HG03060 (cell line): Measurements from ENCODE around the gene EPS15.
"Not testable (repeated sequence)": the region's sequence is repeated elsewhere in the genome, so short reads cannot be mapped to it uniquely, and the experiment has no call there.

Experiments
- ATAC-seq: cut with Tn5 transposase; IDR thresholded peaks from one replicate; pipeline ENCODE4 v1.9.1; 2021; ENCODE audit warnings: low read depth, moderate number of reproducible peaks; ENCODE audit not compliant: unreplicated experiment

EPS15 gene

DNA sequence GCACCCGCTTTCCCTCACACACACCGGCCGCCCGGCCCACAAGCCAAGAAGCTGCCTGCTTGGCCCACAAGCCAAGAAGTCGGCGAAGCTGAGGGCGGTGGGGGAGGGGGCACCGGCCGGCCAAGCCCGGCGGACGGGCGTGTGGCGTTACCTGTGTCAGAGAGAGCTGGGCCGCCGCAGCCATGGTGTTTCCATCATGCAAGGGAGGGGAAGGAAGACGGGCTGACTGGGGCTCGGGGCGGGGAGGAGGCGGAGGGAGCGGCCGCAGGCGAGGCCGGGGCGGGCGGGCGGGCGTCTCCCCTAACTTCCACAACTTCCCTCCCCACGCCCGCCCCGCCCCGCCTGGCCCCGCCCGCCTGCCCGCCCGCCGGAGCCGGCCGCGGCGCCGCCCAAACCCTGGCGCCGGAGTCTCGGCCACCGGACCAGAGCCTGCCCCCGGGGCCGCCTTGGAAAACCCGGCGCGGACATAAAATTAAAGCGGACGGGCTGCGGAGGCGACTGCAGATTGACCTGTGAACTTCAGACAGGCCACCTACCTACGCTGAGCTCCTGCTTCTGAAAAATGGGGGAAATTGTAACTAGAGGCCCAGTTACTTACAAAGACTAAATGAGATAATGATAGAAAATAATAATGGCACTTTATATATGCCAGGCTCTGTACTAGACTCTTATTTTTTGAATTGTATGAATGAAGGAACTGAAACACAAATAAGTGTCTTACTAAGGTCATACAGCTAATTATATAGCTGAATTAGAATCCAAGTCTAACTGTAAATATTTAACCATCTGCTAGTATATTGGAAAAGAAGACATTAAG is at the start of gene EPS15:
Gene EPS15, minus strand, starts transcription at position 219 of the 817 bp plus-strand sequence. Its CDS starts 35 bp downstream, at position 184.
- no peak for ATAC-seq

- ATAC-seq: no peak
These were observed 49.3 kb upstream of the EPS15 start for GRCh38 chr1:51568231-51568935.

- ATAC-seq: no peak
These were observed 48.6 kb upstream of the EPS15 start for GRCh38 chr1:51567653-51568052.

- ATAC-seq: no peak
These were observed 47.2 kb upstream of the EPS15 start for GRCh38 chr1:51566260-51566659.

- ATAC-seq: no peak
These were observed 45.9 kb upstream of the EPS15 start for GRCh38 chr1:51565009-51565408.

- no peak for ATAC-seq
These were observed 45.1 kb upstream of the EPS15 start for GRCh38 chr1:51564124-51564523.

DNA sequence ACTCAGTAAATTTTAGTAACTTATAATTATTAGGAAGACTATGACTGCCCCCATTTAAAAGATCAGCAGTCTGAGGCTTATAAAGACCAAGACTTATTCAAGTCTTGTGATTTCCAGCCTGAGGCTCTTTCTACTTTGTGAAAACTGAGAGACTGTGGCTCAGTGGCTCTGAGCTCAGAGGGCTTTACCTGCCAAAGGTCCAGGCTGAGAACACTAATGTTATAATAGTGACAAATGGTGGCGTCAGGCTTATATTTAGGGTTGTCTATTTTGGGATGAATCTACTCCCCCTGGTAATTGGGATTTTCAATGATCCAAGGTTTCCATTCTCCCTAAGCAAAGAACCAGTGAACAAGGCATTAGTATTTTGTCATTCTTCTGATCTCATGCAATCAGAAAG is 42.6 kb upstream of the EPS15 start:
- no peak for ATAC-seq

- ATAC-seq: not testable (repeated sequence)
These were observed 41.8 kb upstream of the EPS15 start for GRCh38 chr1:51560895-51561294.

DNA sequence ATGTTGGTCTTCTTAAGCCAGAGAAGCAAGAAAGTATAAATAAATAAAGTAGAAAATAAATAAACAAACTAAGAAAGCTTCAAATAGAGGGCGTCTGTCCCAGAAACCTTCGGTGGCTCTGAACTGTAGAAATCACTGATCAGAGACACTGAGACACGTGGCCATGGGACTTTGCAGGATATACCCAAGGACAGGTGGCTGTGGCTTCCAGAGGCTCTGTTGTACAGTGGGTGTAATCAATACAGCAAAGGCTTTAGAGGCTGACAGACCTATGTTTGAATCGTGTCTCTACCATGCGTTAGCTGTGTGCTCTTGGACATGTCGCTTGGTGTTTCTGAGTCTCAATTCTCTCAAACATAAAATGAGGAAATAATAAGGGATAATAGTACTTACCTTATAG is 41.0 kb upstream of the EPS15 start:
- no peak for ATAC-seq

- no peak for ATAC-seq
These were observed 40.4 kb upstream of the EPS15 start for GRCh38 chr1:51559501-51559900.

DNA sequence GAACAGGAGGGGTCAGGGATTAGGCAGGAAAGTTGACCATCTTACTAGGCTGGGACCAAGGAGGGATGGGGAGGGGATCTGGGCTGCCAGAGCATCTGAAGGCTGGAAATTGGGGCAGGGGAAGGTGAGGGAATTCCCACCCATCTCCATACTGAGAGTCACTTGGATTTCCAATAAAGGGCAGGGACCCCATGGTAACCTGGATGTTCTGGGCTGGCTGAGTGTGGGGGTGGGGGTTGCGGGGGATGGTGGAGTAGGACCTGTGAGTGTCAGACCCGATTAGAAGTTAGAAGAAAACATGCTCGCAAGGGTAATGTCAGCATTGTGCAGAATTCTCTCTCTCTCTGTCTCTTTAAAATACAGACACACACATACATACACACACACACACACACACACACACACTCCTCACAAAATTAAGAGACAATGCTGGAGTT is 40.0 kb upstream of the EPS15 start:
- ATAC-seq: no peak

DNA sequence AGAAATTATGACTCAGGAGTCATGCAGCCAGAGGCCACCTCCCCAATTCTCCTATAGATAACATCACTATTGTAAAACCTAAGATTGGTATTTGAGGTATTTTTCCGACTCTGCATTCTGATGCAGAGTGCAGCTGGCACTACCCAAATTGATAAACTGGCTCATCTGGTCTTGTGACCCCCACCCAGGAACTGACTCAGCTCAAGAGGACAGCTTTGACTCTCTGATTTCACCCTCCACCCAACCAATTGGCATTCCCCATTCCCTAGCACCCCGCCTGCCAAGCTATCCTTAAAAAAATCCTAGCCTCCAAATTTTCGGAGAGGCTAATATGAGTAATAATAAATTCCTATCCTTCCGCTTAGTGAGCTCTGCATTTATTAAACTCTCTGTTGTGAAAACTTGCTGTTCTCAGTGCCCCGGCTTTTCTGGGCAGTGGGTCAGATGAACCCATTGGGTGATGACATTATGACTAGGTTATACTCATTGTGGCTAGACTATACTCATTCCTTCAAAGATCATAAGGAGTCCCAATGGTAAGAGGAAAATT is 39.4 kb upstream of the EPS15 start:
- ATAC-seq: no peak

GRCh38 chr1:51557168-51557567 is 38.1 kb upstream of the EPS15 start:
- ATAC-seq: no peak

GRCh38 chr1:51555866-51556619 is 37.0 kb upstream of the EPS15 start:
- ATAC-seq: no peak

DNA sequence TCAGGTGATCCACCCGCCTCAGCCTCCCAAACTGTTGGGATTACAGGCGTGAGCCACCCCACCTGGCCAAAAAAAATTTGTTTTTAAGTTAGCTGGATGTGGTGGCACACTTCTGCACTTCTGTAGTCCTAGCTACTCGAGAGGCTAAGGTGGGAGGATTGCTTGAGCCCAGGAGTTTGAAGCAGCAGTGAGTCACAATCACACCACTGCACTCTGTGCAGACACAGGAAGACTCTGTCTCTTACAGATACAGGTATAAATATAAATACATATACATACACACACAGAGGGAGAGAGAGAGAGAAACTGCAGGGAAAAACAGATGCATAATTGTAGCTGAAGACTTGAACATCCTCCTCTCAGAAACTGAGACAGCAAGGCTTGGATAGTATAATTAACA is 34.8 kb upstream of the EPS15 start:
- no peak for ATAC-seq

- no peak for ATAC-seq
These were observed 34.1 kb upstream of the EPS15 start for GRCh38 chr1:51552929-51553807.

DNA sequence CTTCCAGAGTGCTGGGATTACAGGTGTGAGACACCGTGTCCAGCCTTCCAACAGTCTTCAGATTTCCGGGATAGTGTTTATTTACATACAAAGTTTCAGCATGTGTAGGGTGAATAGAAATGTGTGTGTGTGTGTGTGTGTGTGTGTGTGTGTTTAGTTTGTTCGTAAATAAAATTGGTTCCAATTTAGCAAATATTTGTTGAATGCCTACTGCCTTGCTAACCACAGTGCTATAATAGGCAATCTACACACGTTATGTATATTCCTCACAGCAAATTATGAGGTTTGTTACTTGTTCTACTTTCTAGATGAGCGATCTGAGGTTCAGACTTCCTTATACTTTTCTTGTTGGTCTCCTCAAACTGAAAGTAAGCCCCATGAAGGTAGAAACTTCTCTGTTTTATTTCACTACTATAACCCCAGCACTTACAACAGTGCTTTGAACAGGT is 32.8 kb upstream of the EPS15 start:
- no peak for ATAC-seq

DNA sequence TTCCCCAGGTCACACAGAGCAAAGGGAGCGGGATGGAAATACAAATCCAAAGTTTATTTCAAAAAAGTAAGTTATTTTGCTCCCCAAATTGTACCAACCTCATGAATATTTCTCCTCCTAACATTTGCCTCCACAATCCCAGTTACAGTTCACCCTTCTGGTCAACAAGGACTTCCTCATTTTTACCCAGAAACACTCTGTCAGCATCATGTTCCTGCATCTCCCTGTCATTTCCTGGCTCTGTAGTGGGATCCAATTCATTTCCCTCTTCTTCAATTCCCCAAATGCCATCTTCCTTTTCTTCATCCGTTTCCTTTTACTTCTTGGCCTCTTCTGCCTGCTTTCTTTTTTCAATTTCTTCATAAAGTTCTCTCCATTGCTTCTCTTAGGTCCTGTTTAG is 32.0 kb upstream of the EPS15 start:
- no peak for ATAC-seq

- no peak for ATAC-seq
These were observed 30.8 kb upstream of the EPS15 start for GRCh38 chr1:51549901-51550300.
